ENCODE data around the gene FBXO7.

GRCh38 chr22:32534252-32535235 lies 59.9 kb downstream of the FBXO7 start:
- TF ChIP-seq, protein P1, sequence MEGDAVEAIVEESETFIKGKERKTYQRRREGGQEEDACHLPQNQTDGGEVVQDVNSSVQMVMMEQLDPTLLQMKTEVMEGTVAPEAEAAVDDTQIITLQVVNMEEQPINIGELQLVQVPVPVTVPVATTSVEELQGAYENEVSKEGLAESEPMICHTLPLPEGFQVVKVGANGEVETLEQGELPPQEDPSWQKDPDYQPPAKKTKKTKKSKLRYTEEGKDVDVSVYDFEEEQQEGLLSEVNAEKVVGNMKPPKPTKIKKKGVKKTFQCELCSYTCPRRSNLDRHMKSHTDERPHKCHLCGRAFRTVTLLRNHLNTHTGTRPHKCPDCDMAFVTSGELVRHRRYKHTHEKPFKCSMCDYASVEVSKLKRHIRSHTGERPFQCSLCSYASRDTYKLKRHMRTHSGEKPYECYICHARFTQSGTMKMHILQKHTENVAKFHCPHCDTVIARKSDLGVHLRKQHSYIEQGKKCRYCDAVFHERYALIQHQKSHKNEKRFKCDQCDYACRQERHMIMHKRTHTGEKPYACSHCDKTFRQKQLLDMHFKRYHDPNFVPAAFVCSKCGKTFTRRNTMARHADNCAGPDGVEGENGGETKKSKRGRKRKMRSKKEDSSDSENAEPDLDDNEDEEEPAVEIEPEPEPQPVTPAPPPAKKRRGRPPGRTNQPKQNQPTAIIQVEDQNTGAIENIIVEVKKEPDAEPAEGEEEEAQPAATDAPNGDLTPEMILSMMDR (conservative IDR thresholded peaks at IDR 0.05; ENCODE audit: low read depth, low read length) = no peak
- TF ChIP-seq EZH2 (IDR thresholded peaks at IDR 0.05; ENCODE audit: borderline replicate concordance, low read depth, low read length, poor library complexity, severe bottlenecking) = no peak
